ENCODE results near the gene CPVL. TPM values are rescaled to one million over a fixed set of nuclear protein-coding genes. Genes with fewer than 3 reads are reported as not detected.

The CPVL gene
- total RNA-seq, 1 experiment from 2014 or later = 10.3 TPM

DNA sequence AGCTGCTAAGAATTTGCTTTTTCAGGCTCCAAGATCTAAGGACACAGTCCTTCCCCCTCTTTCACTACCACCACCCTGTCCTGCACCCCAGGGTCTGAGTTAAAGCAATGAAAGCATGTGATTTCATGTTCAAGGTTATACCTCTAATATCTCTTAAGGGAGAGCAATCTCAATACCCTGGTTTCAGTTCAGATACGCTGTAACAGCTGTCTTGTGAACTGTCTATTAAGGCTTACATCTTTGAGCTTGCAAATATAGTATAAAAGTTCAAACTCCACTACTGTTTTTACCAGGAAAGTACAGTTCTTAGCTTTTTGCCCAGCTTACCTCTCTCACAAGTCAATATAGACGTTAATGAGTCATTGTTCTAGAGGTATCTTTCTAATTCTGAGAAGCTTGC lies 2.6 kb downstream of the CPVL start:
- Histone ChIP-seq H3K9ac (ENCODE audit: low read length) (no peak overlapping the region), H4K20me1 (ENCODE audit: insufficient read depth) (no peaks in the 10 kb centered on the region), H3K4me3 (replicated peaks in 1 of 2; ENCODE audit: low read depth in 1 of 2, low read length in 2 of 2) (no peak overlapping the region), H3K4me1 (ENCODE audit: control insufficient read depth in 1 of 2, insufficient read depth in 2 of 2, low read length in 2 of 2) (peaks cover 3 to 26% of the 10 kb centered on the region in 2 experiments; a peak in 2 of 4 replicates), H3K9me3 (ENCODE audit: control insufficient read depth in 1 of 2, insufficient read depth in 1 of 2, low read depth in 1 of 2, low read length in 2 of 2) (no peaks in the 10 kb centered on the region), H3K27me3 (ENCODE audit: insufficient read depth, low read length) (no peaks in the 10 kb centered on the region), H3K4me2 (ENCODE audit: low read length) (no peak overlapping the region), H2AFZ (ENCODE audit: low read depth, low read length, poor library complexity, severe bottlenecking) (no peak overlapping the region), H3K79me2 (ENCODE audit: insufficient read depth, low read length) (no peaks in the 10 kb centered on the region), H3K27ac (ENCODE audit: low read depth, low read length) (no peak overlapping the region), H3K9me2 (ENCODE audit: insufficient read depth) (no peaks in the 10 kb centered on the region; the same call in 1 of the 2 replicates), H3K36me3 (ENCODE audit: control insufficient read depth in 1 of 2, insufficient read depth in 2 of 2, low read length in 2 of 2) (no peaks in the 10 kb centered on the region)
- no TSS peak for BruUV-seq (replicated peaks)
- intact Hi-C loops (cut with micrococcal nuclease) = no loop called here
- TF ChIP-seq SIN3A (IDR thresholded peaks at IDR 0.05; ENCODE audit: low read depth) (no peak), FOSL1 (IDR thresholded peaks at IDR 0.05; ENCODE audit: low read depth) (no peak), EGR1 (IDR thresholded peaks at IDR 0.05; ENCODE audit: low read depth) (no peak), JUND (IDR thresholded peaks at IDR 0.05) (no peak), TCF7L2 (IDR thresholded peaks at IDR 0.05; ENCODE audit: borderline replicate concordance, extremely low read depth, insufficient read depth, insufficient read length) (no peak), EZH2phosphoT487 (IDR thresholded peaks at IDR 0.05; ENCODE audit: borderline replicate concordance) (no peak), SP1 (IDR thresholded peaks at IDR 0.05; ENCODE audit: low read depth) (no peak), CBX3 (IDR thresholded peaks at IDR 0.05; ENCODE audit: low read depth) (no peak), POLR2A (IDR thresholded peaks at IDR 0.05; ENCODE audit: borderline replicate concordance, extremely low read depth, insufficient read depth, insufficient read length) (no peak), YY1 (IDR thresholded peaks at IDR 0.05; ENCODE audit: extremely low read depth, insufficient replicate concordance, low read depth, low read length) (no peak), EZH2 (IDR thresholded peaks at IDR 0.05) (no peak), SRF (IDR thresholded peaks at IDR 0.05; ENCODE audit: low read depth) (no peak)
- TF ChIP-seq, protein P1, sequence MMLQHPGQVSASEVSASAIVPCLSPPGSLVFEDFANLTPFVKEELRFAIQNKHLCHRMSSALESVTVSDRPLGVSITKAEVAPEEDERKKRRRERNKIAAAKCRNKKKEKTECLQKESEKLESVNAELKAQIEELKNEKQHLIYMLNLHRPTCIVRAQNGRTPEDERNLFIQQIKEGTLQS (IDR thresholded peaks at IDR 0.05) = no peak
- TF ChIP-seq, protein P2, sequence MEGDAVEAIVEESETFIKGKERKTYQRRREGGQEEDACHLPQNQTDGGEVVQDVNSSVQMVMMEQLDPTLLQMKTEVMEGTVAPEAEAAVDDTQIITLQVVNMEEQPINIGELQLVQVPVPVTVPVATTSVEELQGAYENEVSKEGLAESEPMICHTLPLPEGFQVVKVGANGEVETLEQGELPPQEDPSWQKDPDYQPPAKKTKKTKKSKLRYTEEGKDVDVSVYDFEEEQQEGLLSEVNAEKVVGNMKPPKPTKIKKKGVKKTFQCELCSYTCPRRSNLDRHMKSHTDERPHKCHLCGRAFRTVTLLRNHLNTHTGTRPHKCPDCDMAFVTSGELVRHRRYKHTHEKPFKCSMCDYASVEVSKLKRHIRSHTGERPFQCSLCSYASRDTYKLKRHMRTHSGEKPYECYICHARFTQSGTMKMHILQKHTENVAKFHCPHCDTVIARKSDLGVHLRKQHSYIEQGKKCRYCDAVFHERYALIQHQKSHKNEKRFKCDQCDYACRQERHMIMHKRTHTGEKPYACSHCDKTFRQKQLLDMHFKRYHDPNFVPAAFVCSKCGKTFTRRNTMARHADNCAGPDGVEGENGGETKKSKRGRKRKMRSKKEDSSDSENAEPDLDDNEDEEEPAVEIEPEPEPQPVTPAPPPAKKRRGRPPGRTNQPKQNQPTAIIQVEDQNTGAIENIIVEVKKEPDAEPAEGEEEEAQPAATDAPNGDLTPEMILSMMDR (IDR thresholded peaks at IDR 0.05 in 2 of 3, conservative IDR thresholded peaks at IDR 0.05 in 1 of 3; ENCODE audit: borderline replicate concordance in 1 of 3, insufficient read depth in 1 of 3, low read depth in 2 of 3, low read length in 2 of 3) = no peak
- TF ChIP-seq, protein P3, sequence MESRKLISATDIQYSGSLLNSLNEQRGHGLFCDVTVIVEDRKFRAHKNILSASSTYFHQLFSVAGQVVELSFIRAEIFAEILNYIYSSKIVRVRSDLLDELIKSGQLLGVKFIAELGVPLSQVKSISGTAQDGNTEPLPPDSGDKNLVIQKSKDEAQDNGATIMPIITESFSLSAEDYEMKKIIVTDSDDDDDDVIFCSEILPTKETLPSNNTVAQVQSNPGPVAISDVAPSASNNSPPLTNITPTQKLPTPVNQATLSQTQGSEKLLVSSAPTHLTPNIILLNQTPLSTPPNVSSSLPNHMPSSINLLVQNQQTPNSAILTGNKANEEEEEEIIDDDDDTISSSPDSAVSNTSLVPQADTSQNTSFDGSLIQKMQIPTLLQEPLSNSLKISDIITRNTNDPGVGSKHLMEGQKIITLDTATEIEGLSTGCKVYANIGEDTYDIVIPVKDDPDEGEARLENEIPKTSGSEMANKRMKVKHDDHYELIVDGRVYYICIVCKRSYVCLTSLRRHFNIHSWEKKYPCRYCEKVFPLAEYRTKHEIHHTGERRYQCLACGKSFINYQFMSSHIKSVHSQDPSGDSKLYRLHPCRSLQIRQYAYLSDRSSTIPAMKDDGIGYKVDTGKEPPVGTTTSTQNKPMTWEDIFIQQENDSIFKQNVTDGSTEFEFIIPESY (IDR thresholded peaks at IDR 0.05; ENCODE audit: extremely low read depth, insufficient replicate concordance, low read length) = no peak
- TF ChIP-seq, protein P4, sequence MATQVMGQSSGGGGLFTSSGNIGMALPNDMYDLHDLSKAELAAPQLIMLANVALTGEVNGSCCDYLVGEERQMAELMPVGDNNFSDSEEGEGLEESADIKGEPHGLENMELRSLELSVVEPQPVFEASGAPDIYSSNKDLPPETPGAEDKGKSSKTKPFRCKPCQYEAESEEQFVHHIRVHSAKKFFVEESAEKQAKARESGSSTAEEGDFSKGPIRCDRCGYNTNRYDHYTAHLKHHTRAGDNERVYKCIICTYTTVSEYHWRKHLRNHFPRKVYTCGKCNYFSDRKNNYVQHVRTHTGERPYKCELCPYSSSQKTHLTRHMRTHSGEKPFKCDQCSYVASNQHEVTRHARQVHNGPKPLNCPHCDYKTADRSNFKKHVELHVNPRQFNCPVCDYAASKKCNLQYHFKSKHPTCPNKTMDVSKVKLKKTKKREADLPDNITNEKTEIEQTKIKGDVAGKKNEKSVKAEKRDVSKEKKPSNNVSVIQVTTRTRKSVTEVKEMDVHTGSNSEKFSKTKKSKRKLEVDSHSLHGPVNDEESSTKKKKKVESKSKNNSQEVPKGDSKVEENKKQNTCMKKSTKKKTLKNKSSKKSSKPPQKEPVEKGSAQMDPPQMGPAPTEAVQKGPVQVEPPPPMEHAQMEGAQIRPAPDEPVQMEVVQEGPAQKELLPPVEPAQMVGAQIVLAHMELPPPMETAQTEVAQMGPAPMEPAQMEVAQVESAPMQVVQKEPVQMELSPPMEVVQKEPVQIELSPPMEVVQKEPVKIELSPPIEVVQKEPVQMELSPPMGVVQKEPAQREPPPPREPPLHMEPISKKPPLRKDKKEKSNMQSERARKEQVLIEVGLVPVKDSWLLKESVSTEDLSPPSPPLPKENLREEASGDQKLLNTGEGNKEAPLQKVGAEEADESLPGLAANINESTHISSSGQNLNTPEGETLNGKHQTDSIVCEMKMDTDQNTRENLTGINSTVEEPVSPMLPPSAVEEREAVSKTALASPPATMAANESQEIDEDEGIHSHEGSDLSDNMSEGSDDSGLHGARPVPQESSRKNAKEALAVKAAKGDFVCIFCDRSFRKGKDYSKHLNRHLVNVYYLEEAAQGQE (IDR thresholded peaks at IDR 0.05; ENCODE audit: low read depth) = no peak
- DNase-seq (ENCODE audit: low read depth, low spot score) (no peak), ATAC-seq (no peak)
- ChIA-PET CTCF (no interaction called here), POLR2A (no interaction called here), RAD21 (ENCODE audit: low non-redundant PET in 1 of 2, low total read pairs in 2 of 2, uncharacterized antibody in 2 of 2, unreplicated experiment in 2 of 2) (no interaction called here)
